GM12801 (cell line): Measurements from ENCODE around the gene SLC6A13.

Experiments used
- TF ChIP-seq, protein P1 (sequence below): IDR thresholded peaks from one replicate; pipeline ENCODE4 v1.5.1; 2011; ENCODE audit warnings: control low read depth; ENCODE audit not compliant: insufficient read length; ENCODE audit errors: extremely low read depth

SLC6A13 gene

DNA sequence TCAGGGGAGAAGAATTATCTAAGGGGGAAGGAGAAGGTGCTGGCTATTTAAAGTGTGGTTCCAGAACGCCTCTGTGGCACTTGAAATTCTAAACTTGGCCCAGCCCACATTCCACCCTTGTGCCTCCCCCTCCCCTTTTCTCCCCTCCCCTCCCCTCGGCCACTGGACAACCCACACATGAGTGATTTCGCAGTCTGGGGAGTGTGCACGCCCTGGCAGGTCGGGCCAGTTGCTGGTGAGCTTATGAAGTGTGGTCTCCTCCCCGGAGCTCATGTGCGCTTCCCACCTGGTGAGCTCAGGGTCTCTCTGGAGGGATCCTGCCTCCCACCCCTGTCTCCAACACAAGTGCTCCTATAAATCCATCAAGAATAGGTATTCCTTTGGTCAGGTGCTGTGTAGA lies at the start of gene SLC6A13:
Gene SLC6A13 (minus strand): TSS at position 20 of the 400 bp plus-strand sequence. CDS start 2,784 bp downstream, outside the sequence.
- TF ChIP-seq, protein P1, sequence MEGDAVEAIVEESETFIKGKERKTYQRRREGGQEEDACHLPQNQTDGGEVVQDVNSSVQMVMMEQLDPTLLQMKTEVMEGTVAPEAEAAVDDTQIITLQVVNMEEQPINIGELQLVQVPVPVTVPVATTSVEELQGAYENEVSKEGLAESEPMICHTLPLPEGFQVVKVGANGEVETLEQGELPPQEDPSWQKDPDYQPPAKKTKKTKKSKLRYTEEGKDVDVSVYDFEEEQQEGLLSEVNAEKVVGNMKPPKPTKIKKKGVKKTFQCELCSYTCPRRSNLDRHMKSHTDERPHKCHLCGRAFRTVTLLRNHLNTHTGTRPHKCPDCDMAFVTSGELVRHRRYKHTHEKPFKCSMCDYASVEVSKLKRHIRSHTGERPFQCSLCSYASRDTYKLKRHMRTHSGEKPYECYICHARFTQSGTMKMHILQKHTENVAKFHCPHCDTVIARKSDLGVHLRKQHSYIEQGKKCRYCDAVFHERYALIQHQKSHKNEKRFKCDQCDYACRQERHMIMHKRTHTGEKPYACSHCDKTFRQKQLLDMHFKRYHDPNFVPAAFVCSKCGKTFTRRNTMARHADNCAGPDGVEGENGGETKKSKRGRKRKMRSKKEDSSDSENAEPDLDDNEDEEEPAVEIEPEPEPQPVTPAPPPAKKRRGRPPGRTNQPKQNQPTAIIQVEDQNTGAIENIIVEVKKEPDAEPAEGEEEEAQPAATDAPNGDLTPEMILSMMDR, result no peak

DNA sequence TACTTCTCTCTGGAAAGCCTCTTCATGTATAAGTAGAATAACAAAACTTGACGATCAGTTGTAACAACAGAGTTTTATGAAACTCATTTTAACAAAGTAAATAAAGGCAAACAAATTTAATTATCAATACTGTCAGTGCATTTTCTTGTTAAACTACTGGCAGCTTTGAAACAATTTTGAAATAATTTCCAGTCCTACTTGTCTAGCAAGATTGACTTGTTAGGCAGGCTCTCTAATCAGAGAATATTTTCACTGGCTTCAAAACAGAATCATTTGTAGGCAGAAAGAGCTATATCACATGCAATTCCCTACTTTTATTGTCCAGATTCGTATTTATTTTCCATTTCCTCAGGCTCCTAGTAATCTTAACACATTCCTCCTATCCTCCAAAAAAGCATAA lies 45.9 kb upstream of the SLC6A13 start:
- TF ChIP-seq, protein P1, result no peak

DNA sequence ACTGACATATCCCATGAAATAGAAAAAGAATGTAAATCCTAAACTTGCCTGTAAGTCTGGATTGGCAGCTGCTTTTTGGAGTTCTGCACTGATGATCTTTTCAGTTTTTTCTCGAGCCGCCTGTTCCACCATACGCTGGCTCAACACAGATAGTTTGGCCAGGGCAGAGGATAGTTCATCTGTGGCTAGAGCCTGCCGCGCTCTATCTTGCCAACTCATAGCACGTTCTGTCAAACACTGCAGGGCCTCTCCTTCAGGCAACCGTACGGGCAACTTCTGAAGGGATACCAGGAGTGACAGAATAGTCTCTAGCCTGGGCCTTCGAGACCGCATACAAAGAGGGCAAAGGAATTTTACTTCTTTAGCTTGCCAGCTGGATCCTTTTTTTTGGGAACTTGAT lies 44.8 kb upstream of the SLC6A13 start:
- TF ChIP-seq, protein P1, result no peak

DNA sequence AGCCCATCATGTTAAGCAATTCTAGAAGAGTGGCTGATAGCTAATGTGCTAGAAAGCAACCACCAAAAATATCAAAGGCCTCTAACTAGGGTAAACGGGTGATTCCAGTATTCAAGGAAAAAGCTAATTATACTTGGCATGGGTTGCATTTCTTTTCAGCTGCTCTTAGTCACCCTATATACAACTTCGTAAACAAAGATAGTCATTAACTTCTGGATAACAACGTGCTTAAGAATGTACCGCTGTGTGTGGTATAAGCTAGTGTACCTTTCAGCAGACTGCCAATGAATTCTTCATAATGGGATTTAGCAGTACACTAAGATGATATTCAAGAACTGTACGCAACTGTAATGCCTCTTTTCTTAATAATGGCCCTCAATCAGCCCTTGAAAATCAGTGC lies 42.2 kb upstream of the SLC6A13 start:
- TF ChIP-seq, protein P1, result no peak

DNA sequence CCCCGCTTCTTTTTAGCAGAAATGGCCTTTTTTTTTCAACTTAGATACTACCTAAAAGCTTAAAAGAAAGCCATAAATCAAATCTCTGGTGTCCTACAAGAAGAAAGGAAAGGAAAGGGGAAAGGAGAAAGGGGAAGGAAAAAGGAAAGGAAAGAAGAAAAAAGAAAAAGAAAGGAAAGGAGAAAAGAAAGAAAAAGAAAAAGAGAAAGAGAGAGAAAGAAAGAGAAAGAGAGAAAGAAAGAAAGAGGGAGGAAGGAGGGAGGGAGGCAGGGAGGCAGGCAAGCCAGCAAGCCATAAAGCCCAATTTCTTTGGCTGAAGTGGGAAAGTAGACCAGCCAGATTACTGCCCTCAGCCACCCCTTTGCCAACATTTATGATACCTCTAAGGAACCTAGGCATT lies 32.5 kb upstream of the SLC6A13 start:
- TF ChIP-seq, protein P1, result no peak

DNA sequence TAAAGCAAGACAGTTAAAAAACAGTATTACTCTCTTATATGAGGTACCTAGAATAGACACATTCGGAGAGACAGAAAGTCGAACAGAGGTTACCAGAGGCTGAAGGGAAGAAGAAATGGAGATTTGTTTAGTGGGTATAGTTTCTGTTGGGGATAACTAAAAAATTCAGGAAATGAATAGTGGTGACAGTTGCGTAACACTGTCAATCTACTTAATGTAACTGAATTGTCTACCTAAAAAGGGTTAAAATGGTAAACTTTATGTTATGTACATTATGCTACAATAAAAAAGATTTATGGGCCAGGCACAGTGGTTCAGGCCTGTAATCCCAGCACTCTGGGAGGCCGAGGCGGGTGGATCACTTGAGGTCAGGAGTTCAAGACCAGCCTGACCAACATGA lies 30.6 kb upstream of the SLC6A13 start:
- TF ChIP-seq, protein P1, result no peak

DNA sequence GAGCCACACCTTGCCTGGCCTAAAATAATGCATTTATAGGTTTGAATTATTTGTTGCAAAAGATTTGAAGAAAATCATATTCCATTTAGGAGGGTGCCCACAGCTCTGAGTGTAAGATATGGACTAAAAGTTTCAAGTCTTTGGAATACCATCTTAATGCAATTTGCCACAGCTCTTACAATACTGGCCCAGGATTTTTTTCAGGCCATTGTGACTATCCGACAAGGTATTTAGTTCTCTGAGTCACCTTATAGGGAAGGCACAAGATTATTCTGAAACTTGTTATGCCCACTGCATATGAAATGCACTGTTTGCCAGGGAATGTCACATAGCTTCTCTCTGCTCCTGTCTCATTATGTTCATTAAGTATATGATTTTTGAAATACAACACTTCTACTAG lies 29.6 kb upstream of the SLC6A13 start:
- TF ChIP-seq, protein P1, result no peak

DNA sequence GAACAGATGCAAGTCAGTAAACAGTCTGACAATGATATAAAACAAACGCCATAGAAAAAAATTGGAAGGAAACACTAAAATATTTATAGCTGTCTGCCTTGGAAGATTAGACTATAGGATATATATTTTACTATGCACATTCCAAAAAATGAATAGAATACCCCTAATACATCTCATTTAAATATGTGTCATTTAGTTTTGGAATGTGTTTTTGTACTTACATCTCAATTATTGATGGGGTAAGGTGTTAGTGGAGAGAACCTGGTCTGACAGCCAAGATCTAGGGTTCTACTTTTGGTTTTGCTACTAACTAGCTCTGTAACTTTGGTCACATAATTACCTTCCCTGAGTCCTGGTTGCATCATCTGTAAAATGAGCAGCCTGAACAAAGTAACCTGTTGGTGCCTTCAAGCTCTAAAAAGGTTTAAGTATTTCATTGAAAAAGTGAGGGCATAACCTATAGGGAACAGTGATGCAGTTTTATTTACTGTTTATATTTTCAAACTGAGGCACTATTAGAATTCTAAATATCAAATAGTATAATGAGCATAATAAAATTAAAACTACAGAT lies 28.6 kb upstream of the SLC6A13 start:
- TF ChIP-seq, protein P1, result no peak
